CD8-positive, alpha-beta memory T cell (primary cell): ENCODE results near the gene ENDOU. TPM values are rescaled to one million over a fixed set of nuclear protein-coding genes. Genes with fewer than 3 reads are reported as not detected.

ENCODE experiments used
- CTCF ChIA-PET: fragments of 350-600 bp; sonication (Branson Sonifier 250); formaldehyde crosslinking; loops from one replicate; lab custom pipeline; 2021; ENCODE audit warnings: antibody characterized with exemption; lab: Charles Lee
- POLR2A ChIA-PET: fragments of 350-600 bp; sonication (Branson Sonifier 250); formaldehyde crosslinking; loops from one replicate; lab custom pipeline; 2021; ENCODE audit warnings: antibody characterized with exemption; lab: Charles Lee
- DNase-seq, 5 donors: peaks; one replicate each; pipeline versions ENCODE4 v3.0.0 to v3.0.0-alpha.2; 2020 to 2022; ENCODE audit warnings: mixed read lengths in 1 of 5
- H3K27ac ChIP-seq: one replicate; pipeline ENCODE4 v1.7.0; 2013; ENCODE audit warnings: low read depth, mild to moderate bottlenecking, low read length, moderate library complexity
- H3K27me3 ChIP-seq: 2 replicates; pipeline ENCODE4 v1.7.0; 2013; ENCODE audit warnings: low read length, mild to moderate bottlenecking; ENCODE audit not compliant: insufficient read depth, poor library complexity, severe bottlenecking
- H3K36me3 ChIP-seq: 2 replicates; pipeline ENCODE4 v1.7.0; 2013; ENCODE audit warnings: mild to moderate bottlenecking, low read length, moderate library complexity; ENCODE audit not compliant: insufficient read depth
- H3K4me1 ChIP-seq: 2 replicates; pipeline ENCODE4 v1.7.0; 2013; ENCODE audit warnings: mild to moderate bottlenecking, low read length, moderate library complexity; ENCODE audit not compliant: insufficient read depth
- H3K4me3 ChIP-seq: 2 replicates; pipeline ENCODE4 v1.7.0; 2013; ENCODE audit warnings: mild to moderate bottlenecking, low read length
- H3K9me3 ChIP-seq: 2 replicates; pipeline ENCODE4 v1.7.0; 2013; ENCODE audit warnings: mild to moderate bottlenecking, low read length
- H3K27ac Mint-ChIP-seq, 8 donors: one replicate each; pipeline ENCODE4 v1.8.0; 2020 to 2021; ENCODE audit warnings: mixed read lengths in 8 of 8, mild to moderate bottlenecking in 6 of 8, inconsistent platforms in 3 of 8, moderate library complexity in 3 of 8
- H3K27me3 Mint-ChIP-seq, 2 donors: one replicate each; pipeline ENCODE4 v1.8.0; 2020 to 2021; ENCODE audit warnings: mixed read lengths in 2 of 2, mild to moderate bottlenecking in 1 of 2, moderate library complexity in 1 of 2
- H3K36me3 Mint-ChIP-seq, 3 donors: one replicate each; pipeline ENCODE4 v1.8.0; 2020 to 2021; ENCODE audit warnings: mixed read lengths in 3 of 3, inconsistent platforms in 1 of 3, mild to moderate bottlenecking in 1 of 3
- H3K4me1 Mint-ChIP-seq, 3 donors: one replicate each; pipeline ENCODE4 v1.8.0; 2020 to 2021; ENCODE audit warnings: mixed read lengths in 3 of 3, inconsistent platforms in 1 of 3, mild to moderate bottlenecking in 1 of 3
- H3K4me3 Mint-ChIP-seq, 7 donors: one replicate each; pipeline ENCODE4 v1.8.0; 2020 to 2021; ENCODE audit warnings: mixed read lengths in 7 of 7, mild to moderate bottlenecking in 6 of 7, moderate library complexity in 4 of 7, inconsistent platforms in 2 of 7
- H3K9me3 Mint-ChIP-seq, 5 donors: one replicate each; pipeline ENCODE4 v1.8.0; 2020 to 2022; ENCODE audit warnings: mixed read lengths in 5 of 5, mild to moderate bottlenecking in 3 of 5, moderate library complexity in 2 of 5, inconsistent platforms in 1 of 5
- polyA plus RNA-seq: library from polyadenylated mRNA; unstranded; fragments of 300-500 nt; fragmentation: Illumina TruSeq; gene quantifications from one replicate; pipeline ENCODE4 v1.2.3, GENCODE V29; 2021
- total RNA-seq, 2 experiments: library from RNA; stranded (reverse); gene quantifications; one replicate each; pipeline ENCODE4 v1.2.3, GENCODE V29; 2021

ENDOU gene
- total and polyA plus RNA-seq, 3 experiments from 2014 or later, result not detected

GRCh38 chr12:47746073-47746472, 20.8 kb upstream of the ENDOU start:
- H3K27ac ChIP-seq, result no peak overlapping the region
- no peaks in the 10 kb centered on the region for H3K9me3 ChIP-seq
- peaks cover 2% of the 10 kb centered on the region for H3K27me3 ChIP-seq
- no peaks in the 10 kb centered on the region for H3K9me3 Mint-ChIP-seq
- no peaks in the 10 kb centered on the region for H3K36me3 ChIP-seq
- H3K4me1 Mint-ChIP-seq, result peaks cover 15 to 21% (median 15%) of the 10 kb centered on the region in 3 donors
- DNase-seq, result no peak
- peaks cover 17% of the 10 kb centered on the region for H3K4me1 ChIP-seq
- POLR2A ChIA-PET, result no interaction called here
- peaks cover 10 to 27% of the 10 kb centered on the region in 2 donors for H3K27me3 Mint-ChIP-seq
- CTCF ChIA-PET, result interaction anchor here (5.9 to 9.6 kb wide), 2 partner anchors 13 to 28 kb away, joined by 156 to 414 read pairs; partner anchors contain the start of genes RAPGEF3 and SLC48A1
- no peak overlapping the region for H3K4me3 ChIP-seq
- no peak overlapping the region for H3K27ac Mint-ChIP-seq
- H3K36me3 Mint-ChIP-seq, result no peaks in the 10 kb centered on the region
- no peak overlapping the region for H3K4me3 Mint-ChIP-seq

- Histone ChIP-seq H3K27me3 (peaks cover 2% of the 10 kb centered on the region), H3K27ac (no peak overlapping the region), H3K36me3 (no peaks in the 10 kb centered on the region), H3K4me3 (no peak overlapping the region), H3K4me1 (peaks cover 21% of the 10 kb centered on the region), H3K9me3 (no peaks in the 10 kb centered on the region)
- ChIA-PET CTCF (interaction anchor here (1.6 to 9.6 kb wide), 6 partner anchors 13 to 91 kb away, joined by 3 to 414 read pairs (median 143); partner anchors contain the start of genes ENDOU, RAPGEF3 and SLC48A1), POLR2A (no interaction called here)
- H3K36me3 Mint-ChIP-seq, result no peaks in the 10 kb centered on the region
- no peak for DNase-seq
- H3K4me3 Mint-ChIP-seq, result no peak overlapping the region
- H3K9me3 Mint-ChIP-seq, result no peaks in the 10 kb centered on the region
- H3K4me1 Mint-ChIP-seq, result peaks cover 18 to 26% (median 19%) of the 10 kb centered on the region in 3 donors
- H3K27me3 Mint-ChIP-seq, result peaks cover 10 to 27% of the 10 kb centered on the region in 2 donors
- H3K27ac Mint-ChIP-seq, result peak overlapping the region in 1 of 8 donors; percentile 70
These were observed 20.3 kb upstream of the ENDOU start for GRCh38 chr12:47745485-47746041.

- Histone ChIP-seq H3K4me1 (peaks cover 21% of the 10 kb centered on the region), H3K4me3 (no peak overlapping the region), H3K27me3 (peaks cover 2% of the 10 kb centered on the region), H3K27ac (no peak overlapping the region), H3K36me3 (no peaks in the 10 kb centered on the region), H3K9me3 (no peaks in the 10 kb centered on the region)
- no peak for DNase-seq
- ChIA-PET CTCF (interaction anchor here (1.1 to 9.6 kb wide), 15 partner anchors 14 to 713 kb away, joined by 3 to 414 read pairs (median 9); partner anchors contain the start of genes ENDOU, HDAC7, RAPGEF3 and RPAP3), POLR2A (interaction anchor here (1.4 kb wide), 1 partner anchor 83 kb away, joined by 3 read pairs; no protein-coding TSS in a partner anchor)
- H3K4me3 Mint-ChIP-seq, result no peak overlapping the region
- H3K36me3 Mint-ChIP-seq, result no peaks in the 10 kb centered on the region
- H3K4me1 Mint-ChIP-seq, result peaks cover 19 to 33% (median 21%) of the 10 kb centered on the region in 3 donors
- peaks cover 9 to 27% of the 10 kb centered on the region in 2 donors for H3K27me3 Mint-ChIP-seq
- H3K27ac Mint-ChIP-seq, result peak overlapping the region in 1 of 8 donors; percentile 78
- no peaks in the 10 kb centered on the region for H3K9me3 Mint-ChIP-seq
These were observed 19.6 kb upstream of the ENDOU start for GRCh38 chr12:47744778-47745436.

- H3K4me1 Mint-ChIP-seq, result peaks cover 19 to 37% (median 25%) of the 10 kb centered on the region in 3 donors
- peak overlapping the region in 1 of 8 donors; percentile 79 for H3K27ac Mint-ChIP-seq
- peaks cover 8 to 25% of the 10 kb centered on the region in 2 donors for H3K27me3 Mint-ChIP-seq
- Histone ChIP-seq H3K27me3 (peaks cover 2% of the 10 kb centered on the region), H3K4me3 (no peak overlapping the region), H3K4me1 (peaks cover 21% of the 10 kb centered on the region), H3K36me3 (no peaks in the 10 kb centered on the region), H3K27ac (no peak overlapping the region), H3K9me3 (no peaks in the 10 kb centered on the region)
- H3K9me3 Mint-ChIP-seq, result no peaks in the 10 kb centered on the region
- no peak overlapping the region for H3K4me3 Mint-ChIP-seq
- ChIA-PET CTCF (interaction anchor here (1.0 to 9.6 kb wide), 18 partner anchors 15 to 712 kb away, joined by 3 to 414 read pairs (median 5); partner anchors contain the start of genes ENDOU, HDAC7, RAPGEF3 and RPAP3), POLR2A (interaction anchor here (1.1 to 1.4 kb wide), 2 partner anchors 14 to 84 kb away, joined by 3 read pairs; partner anchors contain the start of gene RAPGEF3)
- no peaks in the 10 kb centered on the region for H3K36me3 Mint-ChIP-seq
- peak; percentile 26 to 74 (median 39) for DNase-seq
These were observed 18.8 kb upstream of the ENDOU start for GRCh38 chr12:47744005-47744651.

- peaks cover 19 to 37% (median 25%) of the 10 kb centered on the region in 3 donors for H3K4me1 Mint-ChIP-seq
- no peak overlapping the region for H3K4me3 Mint-ChIP-seq
- H3K27me3 Mint-ChIP-seq, result peaks cover 5 to 24% of the 10 kb centered on the region in 2 donors
- Histone ChIP-seq H3K36me3 (no peaks in the 10 kb centered on the region), H3K4me1 (peaks cover 21% of the 10 kb centered on the region), H3K27me3 (peaks cover 2% of the 10 kb centered on the region), H3K4me3 (no peak overlapping the region), H3K27ac (no peak overlapping the region), H3K9me3 (no peaks in the 10 kb centered on the region)
- ChIA-PET CTCF (interaction anchor here (1.0 to 9.6 kb wide), 26 partner anchors 9 to 711 kb away, joined by 3 to 414 read pairs (median 6); partner anchors contain the start of genes ENDOU, RAPGEF3, RPAP3 and SLC48A1), POLR2A (interaction anchor here (1.1 to 1.4 kb wide), 2 partner anchors 15 to 85 kb away, joined by 3 read pairs; partner anchors contain the start of gene RAPGEF3)
- H3K27ac Mint-ChIP-seq, result peak overlapping the region in 1 of 8 donors; percentile 79
- no peaks in the 10 kb centered on the region for H3K36me3 Mint-ChIP-seq
- DNase-seq, result no peak
- H3K9me3 Mint-ChIP-seq, result no peaks in the 10 kb centered on the region
These were observed 18.1 kb upstream of the ENDOU start for GRCh38 chr12:47743311-47743860.

GRCh38 chr12:47742253-47742825, 17.0 kb upstream of the ENDOU start:
- DNase-seq, result peak; percentile 49 to 82 (median 61)
- H3K36me3 ChIP-seq, result no peaks in the 10 kb centered on the region
- CTCF ChIA-PET, result interaction anchor here (1.0 to 9.6 kb wide), 21 partner anchors 10 to 260 kb away, joined by 3 to 414 read pairs (median 6); partner anchors contain the start of genes ENDOU, HDAC7, RAPGEF3 and RPAP3
- no peak overlapping the region for H3K4me3 ChIP-seq
- peaks cover 21% of the 10 kb centered on the region for H3K4me1 ChIP-seq
- POLR2A ChIA-PET, result interaction anchor here (0.9 to 1.7 kb wide), 2 partner anchors 16 to 24 kb away, joined by 3 to 7 read pairs; partner anchors contain the start of gene RAPGEF3
- no peaks in the 10 kb centered on the region for H3K9me3 ChIP-seq
- Mint-ChIP-seq H3K27me3 (peaks cover 5 to 23% of the 10 kb centered on the region in 2 donors), H3K4me1 (peaks cover 19 to 37% (median 25%) of the 10 kb centered on the region in 3 donors), H3K36me3 (no peaks in the 10 kb centered on the region), H3K4me3 (peak overlapping the region in 2 of 7 donors; percentile 3 to 13), H3K9me3 (no peaks in the 10 kb centered on the region), H3K27ac (peak overlapping the region in 1 of 8 donors; percentile 29)
- H3K27me3 ChIP-seq, result no peaks in the 10 kb centered on the region
- no peak overlapping the region for H3K27ac ChIP-seq

GRCh38 chr12:47741340-47741703, 16.0 kb upstream of the ENDOU start:
- Mint-ChIP-seq H3K27me3 (peaks cover 5 to 18% of the 10 kb centered on the region in 2 donors), H3K36me3 (no peaks in the 10 kb centered on the region), H3K9me3 (no peaks in the 10 kb centered on the region), H3K4me1 (peaks cover 19 to 37% (median 26%) of the 10 kb centered on the region in 3 donors), H3K4me3 (peak overlapping the region in 5 of 7 donors; percentile 9 to 40 (median 12)), H3K27ac (peak overlapping the region in 6 of 8 donors; percentile 4 to 83 (median 38))
- peak; percentile 50 to 87 (median 76) for DNase-seq
- Histone ChIP-seq H3K27ac (no peak overlapping the region), H3K4me1 (peaks cover 21% of the 10 kb centered on the region), H3K36me3 (no peaks in the 10 kb centered on the region), H3K9me3 (no peaks in the 10 kb centered on the region), H3K27me3 (no peaks in the 10 kb centered on the region), H3K4me3 (no peak overlapping the region)
- POLR2A ChIA-PET, result interaction anchor here (1.7 kb wide), 1 partner anchor 25 kb away, joined by 7 read pairs; no protein-coding TSS in a partner anchor
- CTCF ChIA-PET, result interaction anchor here (1.3 to 9.6 kb wide), 15 partner anchors 11 to 222 kb away, joined by 3 to 414 read pairs (median 10); partner anchors contain the start of genes ENDOU, HDAC7, RAPGEF3 and RPAP3
